ENCODE results near the gene PPIP5K2.

Gene PPIP5K2

DNA sequence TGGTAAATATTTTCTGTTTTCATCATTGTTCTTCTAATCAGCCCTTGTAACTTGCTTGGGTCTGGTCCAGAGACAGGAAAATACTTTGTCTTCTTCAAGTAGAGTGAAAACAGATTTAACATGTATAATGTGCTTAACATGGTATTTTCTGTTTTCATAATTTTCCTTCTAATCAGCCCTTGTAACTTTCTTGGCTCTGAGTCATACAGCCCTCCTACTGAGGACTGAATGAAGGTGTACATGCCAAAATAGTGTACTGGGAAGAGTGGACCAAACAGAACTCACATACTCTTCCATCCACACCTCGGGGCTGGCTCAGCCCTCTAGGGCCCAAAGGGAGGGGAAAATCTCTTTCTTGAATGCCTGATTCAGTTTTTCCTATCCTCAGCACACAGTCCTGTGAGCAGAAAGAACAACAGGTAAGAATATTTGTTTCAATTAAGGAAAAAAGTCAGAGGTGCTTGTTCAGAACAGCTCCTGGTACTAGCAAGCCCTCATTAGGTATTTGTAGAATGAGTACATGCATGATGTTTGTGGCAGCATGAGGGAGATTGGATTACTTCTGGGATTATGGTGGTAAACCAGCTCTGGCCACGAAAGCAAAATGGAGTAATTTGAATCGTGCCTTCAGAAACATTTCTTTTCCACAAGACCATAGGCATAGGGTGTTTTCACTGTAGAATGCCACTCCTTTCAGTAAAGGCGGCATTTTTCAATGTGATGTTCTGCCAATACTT, 114.3 kb downstream of the PPIP5K2 start:
- DNase-seq (ENCODE audit: extremely low spot score, insufficient read length, low read depth) (no peak), FAIRE-seq (no peak)

DNA sequence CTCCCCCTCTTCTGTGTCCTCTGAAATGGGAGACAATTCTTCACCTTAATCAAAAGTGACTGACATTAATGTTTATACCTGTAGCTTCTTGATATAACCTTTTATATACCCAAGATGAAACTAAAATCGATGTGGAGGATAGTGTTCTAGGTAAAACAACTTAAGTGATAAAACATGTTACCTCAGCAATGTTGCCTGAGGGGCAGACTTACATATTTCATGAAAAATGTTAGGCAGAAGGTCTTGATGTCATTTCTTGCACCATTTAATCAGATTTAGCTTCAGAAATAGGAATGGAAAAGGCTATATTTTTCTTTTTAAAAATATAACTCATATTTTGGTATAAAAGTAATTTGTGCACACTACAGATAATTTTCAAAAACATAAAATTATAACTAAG, 115.8 kb downstream of the PPIP5K2 start:
- DNase-seq (ENCODE audit: extremely low spot score, insufficient read length, low read depth) (no peak), FAIRE-seq (no peak)

DNA sequence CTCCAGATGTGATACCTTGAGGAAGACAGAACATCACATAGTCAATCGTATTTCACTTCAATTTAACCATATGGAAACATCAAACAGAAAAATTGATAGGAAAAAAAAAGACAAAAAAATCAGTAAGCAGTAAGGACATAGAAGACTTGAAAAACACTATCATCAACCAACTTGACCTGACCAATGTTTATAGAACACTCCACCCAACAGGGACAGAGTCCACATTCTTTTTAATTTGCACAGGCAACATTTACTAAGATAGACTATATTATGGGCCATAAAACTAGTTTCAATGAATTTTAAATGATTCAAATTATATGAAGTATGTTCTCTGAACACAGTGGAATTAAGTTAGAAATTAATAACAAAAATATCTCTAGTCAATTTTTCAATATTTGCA, 117.7 kb downstream of the PPIP5K2 start:
- no peak for DNase-seq (ENCODE audit: extremely low spot score, insufficient read length, low read depth)
- no peak for FAIRE-seq

DNA sequence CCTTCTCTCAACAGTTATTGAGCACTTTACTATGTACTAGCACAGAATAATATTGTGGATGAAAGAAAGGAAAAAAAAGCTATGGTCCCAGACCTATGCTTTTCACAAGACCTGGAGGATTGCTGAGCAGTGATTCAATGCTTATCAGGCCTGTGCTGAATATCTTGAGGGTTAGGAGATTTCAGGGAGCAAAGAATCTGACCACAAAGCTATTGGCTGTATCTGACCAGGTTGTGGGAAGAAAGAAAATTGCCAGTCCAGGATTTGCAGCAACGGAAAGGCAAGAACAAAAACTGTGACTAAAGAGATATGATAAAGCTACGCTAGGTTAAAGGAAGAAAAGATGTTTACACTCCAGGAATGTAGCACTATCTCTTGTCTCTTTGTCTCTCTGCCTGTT, 123.6 kb downstream of the PPIP5K2 start:
- no peak for FAIRE-seq

DNA sequence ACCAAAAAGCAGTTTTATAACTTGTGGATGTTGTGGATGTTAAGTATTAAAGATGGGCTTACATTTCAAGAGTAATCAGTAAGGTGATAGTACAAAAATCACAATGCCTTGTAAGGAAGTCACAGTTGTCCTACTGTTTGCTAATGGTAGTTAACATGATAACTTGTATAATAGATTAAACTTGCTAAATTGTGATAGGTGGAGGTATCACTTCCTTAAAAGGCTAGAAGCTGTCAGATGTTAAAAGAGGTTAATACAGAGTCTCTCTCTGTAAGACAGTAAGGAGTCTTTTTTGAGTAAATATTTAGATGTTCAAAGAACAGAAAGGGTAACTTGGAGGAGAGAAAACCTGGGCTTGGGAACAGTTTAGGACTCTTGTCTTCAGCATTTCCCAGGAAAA, 124.3 kb downstream of the PPIP5K2 start:
- no peak for DNase-seq (ENCODE audit: extremely low spot score, insufficient read length, low read depth)
- FAIRE-seq = no peak

More for the DNA sequence above, 123.6 kb downstream of the PPIP5K2 start:
- DNase-seq (ENCODE audit: extremely low spot score, insufficient read length, low read depth) = no peak

DNA sequence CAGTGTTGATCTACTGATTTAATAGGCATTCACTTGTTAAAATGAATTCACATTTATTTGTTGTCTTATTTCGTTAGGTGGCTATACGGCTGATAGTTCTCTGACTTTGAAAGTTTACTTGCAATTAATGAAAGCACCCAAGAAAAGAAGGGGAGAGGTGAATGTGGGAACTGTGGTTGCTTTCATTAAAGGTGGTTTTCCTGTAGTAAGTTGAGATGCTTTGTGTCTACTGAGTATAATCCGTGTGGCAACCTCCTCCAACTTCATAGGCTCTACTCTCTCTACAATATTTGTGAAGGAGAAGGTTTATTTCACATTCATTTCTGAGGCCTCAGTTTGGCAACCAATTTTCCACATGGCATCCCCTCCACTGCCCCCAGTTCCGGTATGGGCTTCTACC, 125.7 kb downstream of the PPIP5K2 start:
- DNase-seq (ENCODE audit: extremely low spot score, insufficient read length, low read depth) (no peak), FAIRE-seq (no peak)

DNA sequence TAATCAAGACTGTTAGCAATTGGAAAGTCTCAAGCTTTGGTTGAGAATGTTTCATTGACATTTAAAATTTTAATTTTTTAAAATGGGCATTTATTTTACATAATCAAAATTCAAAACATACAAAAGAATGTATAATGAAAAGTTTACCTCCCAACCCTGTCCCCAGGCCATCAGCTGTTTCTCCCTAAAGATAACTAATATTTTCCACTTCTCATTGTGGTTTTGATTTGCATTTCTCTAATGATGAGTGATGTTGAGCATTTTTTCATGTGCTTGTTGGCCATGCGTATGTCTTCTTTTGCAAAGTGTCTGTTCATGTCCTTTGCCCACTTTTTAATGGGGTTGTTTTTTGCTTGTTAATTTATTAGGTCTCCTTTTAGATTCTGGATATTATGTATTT, 127.0 kb downstream of the PPIP5K2 start:
- DNase-seq (ENCODE audit: extremely low spot score, insufficient read length, low read depth) (no peak), FAIRE-seq (no peak)

DNA sequence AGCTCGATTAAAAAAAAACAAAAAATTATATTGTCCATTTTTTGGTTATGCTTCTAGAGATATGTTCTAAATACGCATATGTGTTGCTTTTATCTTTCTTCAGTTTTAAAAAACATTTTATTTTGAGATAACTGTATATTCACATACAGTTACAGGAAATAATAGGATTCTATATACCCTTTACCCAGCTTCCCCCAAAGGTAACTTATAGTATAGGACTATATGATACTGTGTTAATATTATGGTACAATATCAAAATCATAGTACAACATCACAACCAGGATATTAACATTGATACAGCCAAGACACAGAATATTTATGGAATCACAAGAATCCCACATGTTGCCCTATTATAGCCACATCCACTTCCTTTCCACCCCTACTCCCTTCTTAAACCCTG, 129.0 kb downstream of the PPIP5K2 start:
- FAIRE-seq (no peak), DNase-seq (ENCODE audit: extremely low spot score, insufficient read length, low read depth) (no peak)

DNA sequence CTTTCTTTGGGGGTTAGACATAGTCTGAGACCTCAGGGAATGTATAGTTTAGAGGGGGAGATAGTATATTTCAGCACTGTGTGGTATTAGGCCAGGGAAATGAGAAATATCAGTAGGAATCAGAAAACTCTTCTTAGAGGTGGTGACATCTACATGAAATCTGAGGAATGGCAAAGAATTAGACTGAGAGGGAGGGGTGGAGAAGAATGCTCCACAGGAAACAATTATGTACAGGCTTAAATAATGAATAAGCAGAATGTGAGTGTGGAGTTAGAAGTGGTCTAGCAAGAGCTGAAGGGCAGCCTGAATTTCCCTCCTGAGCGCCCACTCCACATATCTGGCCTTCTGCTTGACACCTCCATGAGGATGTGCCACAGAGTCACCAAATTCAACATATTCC, 134.8 kb downstream of the PPIP5K2 start:
- no peak for DNase-seq (ENCODE audit: extremely low spot score, insufficient read length, low read depth)
- FAIRE-seq = no peak

DNA sequence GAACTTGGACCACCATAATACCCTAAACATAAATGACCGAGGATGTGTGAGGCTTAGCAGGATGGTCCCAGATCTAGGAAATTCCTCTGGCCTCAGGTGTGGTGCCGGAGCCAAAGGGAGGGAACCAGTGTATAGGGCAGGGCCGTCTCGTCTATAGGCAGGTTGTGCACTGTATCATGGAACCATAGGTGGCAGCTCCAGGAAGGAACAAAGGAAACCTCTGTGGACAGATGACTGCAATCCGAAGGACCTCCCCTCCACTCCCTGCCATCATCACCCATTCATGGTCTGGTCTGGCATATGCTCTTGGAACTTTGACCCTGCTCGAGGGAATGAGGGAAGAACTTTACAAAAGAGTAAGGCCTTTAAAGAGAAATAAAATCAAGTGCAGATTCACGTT, 135.6 kb downstream of the PPIP5K2 start:
- no peak for DNase-seq (ENCODE audit: extremely low spot score, insufficient read length, low read depth)
- FAIRE-seq = no peak

DNA sequence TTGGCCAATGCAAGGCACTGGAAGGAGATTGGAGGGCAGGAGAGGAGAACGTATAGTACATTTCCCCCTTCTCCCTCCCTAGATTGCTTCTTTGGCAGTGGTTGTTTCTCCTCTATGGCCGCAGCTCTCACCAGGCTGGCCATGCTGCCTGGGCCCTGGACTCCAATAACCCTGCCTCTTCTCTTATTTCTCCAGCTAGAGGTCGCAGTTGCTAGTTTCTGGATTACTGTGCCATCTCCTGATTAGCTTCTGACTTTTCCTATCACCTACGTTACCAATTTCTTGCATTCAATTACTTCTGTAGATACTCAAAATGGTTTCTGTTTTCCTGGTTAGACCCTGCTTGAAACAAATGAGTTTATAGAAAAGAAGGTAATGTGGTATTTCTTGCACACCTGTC, 136.1 kb downstream of the PPIP5K2 start:
- FAIRE-seq = peak; percentile 61

DNA sequence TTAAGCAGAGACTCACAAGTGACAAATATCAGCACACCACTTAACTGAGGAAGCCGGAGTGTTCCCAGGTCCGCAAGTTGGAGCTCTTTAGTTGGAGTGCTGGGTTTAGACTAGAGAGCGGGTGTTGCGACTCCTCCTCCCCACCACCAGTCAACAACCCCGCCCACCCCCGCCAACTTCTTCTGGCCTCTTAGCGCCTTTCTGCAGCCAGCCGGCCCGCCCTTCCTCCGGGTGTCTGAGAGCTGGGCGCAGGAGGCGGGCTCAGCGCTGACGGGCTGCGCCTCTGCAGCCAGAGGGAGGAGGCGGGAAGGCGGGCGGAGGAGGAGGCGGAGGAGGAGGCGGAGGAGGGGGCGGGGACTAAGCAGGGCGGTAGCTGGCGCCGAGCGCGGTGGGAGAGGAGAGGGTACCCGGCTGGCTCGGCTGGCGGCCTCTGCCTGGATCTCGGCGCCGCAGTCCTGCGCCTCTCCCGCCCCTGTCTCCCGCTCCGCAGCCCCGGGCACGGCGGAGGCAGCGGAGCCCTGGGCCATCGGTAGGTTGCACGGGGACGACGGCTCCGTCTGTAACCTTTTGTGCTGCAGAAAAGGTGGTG, 138.4 kb downstream of the PPIP5K2 start, which contains the start of gene MACIR:
MACIR (plus strand) TSS at position 396 of the 589 bp plus-strand sequence. CDS start 17,157 bp downstream, outside the sequence.
- FAIRE-seq (peak; percentile 97), DNase-seq (ENCODE audit: extremely low spot score, insufficient read length, low read depth) (peak; percentile 86)

More for the DNA sequence above, 136.1 kb downstream of the PPIP5K2 start:
- DNase-seq (ENCODE audit: extremely low spot score, insufficient read length, low read depth) = no peak

DNA sequence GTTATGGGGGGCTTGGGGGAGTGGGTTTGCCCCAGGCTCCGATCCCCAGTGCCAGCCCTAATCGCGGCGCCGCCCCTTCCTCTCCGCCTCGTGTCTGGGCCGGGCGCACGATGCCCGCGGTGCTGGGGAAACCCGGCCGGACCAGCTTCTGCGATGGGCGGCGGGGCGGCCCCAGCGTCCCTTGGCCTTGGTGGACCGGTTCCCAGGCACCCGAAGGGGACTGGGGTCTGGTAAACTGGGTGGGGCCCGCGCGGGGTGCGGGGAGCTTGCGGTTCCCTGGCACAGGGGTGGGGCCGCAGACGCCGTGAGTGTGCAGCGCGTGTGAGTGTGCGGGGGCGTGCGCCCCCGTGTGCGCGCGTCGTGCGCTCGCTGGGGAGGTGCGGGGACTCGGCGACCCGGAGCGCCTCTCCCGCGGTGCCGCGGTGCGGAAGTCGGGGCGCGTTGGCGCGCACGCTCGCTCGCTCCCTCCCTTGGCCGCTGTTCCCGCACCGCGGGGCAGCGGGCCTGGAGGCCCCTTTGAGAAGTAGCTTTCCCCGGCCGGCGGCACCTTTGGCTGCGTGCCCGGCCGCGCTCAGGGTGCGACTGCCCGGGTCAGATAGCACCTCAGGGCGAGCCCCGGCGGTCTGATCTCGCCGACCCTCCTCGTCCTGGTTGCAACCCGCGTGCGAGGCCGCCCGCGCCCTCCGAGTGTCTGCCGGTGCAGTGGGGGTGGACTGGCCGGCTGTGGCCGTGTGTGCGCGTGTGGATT, 139.0 kb downstream of the PPIP5K2 start:
- DNase-seq (ENCODE audit: extremely low spot score, insufficient read length, low read depth) (peak; percentile 20), FAIRE-seq (peak; percentile 15)

DNA sequence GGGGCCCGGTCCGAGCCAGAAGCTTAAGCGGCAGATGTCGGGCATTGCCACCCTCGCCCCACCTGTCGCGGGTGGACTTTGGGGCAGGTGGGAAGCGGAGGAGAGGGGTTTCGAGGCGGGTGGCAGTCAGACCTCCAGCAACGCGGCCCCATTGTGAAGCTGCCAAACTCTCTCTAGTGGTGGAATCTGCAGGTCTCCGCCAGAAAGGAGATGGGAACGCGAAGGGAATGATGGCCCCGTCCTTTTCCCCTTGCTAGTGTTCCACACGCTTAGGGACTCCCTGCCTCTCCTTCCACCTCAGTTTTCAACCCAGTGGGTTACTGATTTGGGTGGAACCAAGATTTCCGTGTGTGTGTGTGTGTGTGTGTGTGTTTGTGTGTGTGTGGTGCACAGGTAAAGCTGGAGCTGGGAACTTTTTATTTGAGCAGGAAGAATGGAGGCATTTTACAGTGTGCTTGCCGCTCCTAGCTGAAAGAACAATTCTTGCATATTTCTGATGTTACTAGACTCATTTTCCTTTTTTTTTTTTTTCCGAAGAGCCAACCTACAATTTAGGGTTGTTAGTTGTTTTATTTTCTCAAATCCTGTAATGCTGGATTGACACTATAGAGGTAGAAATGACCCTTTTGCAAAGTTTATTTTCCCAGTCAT, 139.7 kb downstream of the PPIP5K2 start:
- DNase-seq (ENCODE audit: extremely low spot score, insufficient read length, low read depth) (peak; percentile 4), FAIRE-seq (peak; percentile 56)

DNA sequence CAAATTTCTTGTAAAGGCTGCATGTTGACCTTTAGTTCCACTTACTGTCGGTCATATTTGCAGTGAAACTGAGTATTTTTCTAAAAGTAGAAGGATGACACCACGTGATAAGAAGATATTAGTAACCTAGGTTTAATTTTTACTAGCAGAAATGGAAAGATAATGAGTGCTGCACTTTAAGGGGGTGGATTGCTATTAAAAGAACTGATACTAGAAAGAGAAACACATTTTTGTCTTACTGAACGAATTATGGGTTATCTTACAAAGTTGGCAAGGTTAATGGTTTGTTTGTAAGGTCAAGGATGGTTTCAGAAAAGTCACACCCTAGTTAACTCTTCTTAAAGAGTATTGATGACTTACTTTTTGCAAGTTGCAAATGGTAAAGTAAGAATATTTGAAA, 140.8 kb downstream of the PPIP5K2 start:
- FAIRE-seq (peak; percentile 89), DNase-seq (ENCODE audit: extremely low spot score, insufficient read length, low read depth) (peak; percentile 7)
